GM12878 (cell line): ENCODE measurements around the gene DIAPH1. TPM values are rescaled to one million over a fixed set of nuclear protein-coding genes. Genes with fewer than 3 reads are reported as not detected.

Source experiments
- BRCA1 ChIP-seq: IDR thresholded peaks from 2 replicates; pipeline ENCODE4 v1.6.1; 2011; ENCODE audit warnings: low read depth, low read length, improper control_type of control experiment
- CREB1 ChIP-seq: IDR thresholded peaks from 2 replicates; pipeline ENCODE4 v1.6.1; 2012; ENCODE audit warnings: low read depth, mild to moderate bottlenecking, inconsistent platforms
- ESRRA ChIP-seq: IDR thresholded peaks from 2 replicates; pipeline ENCODE4 v1.6.1; 2012; ENCODE audit warnings: mild to moderate bottlenecking, low read length, improper control_type of control experiment
- IKZF1 ChIP-seq: fragments of 450-650 bp; conservative IDR thresholded peaks from 2 replicates; pipeline ENCODE4 v1.6.1; 2017; ENCODE audit warnings: antibody characterized with exemption, mild to moderate bottlenecking
- IRF4 ChIP-seq: IDR thresholded peaks from 2 replicates; pipeline ENCODE4 v1.6.1; 2011; ENCODE audit warnings: low read depth, low read length
- MEF2A ChIP-seq: IDR thresholded peaks from 2 replicates; pipeline ENCODE4 v1.6.1; 2011; ENCODE audit warnings: low read depth, mild to moderate bottlenecking, low read length, moderate library complexity; ENCODE audit not compliant: insufficient read depth
- MEF2B ChIP-seq: fragments of 450-650 bp; IDR thresholded peaks from 2 replicates; pipeline ENCODE4 v1.6.1; 2018; ENCODE audit warnings: mild to moderate bottlenecking, moderate library complexity; ENCODE audit not compliant: partially characterized antibody, poor library complexity, severe bottlenecking
- MXI1 ChIP-seq: fragments of 150-350 bp; IDR thresholded peaks from 2 replicates; pipeline ENCODE4 v1.6.1; 2011; ENCODE audit warnings: low read depth, mild to moderate bottlenecking, inconsistent platforms, low read length, improper control_type of control experiment
- PML ChIP-seq: IDR thresholded peaks from 2 replicates; pipeline ENCODE4 v1.6.1; 2012; ENCODE audit warnings: low read length, inconsistent platforms
- POLR2AphosphoS2 ChIP-seq: IDR thresholded peaks from 2 replicates; pipeline ENCODE4 v1.6.1; 2011; ENCODE audit warnings: low read depth, mild to moderate bottlenecking, low read length, improper control_type of control experiment, moderate library complexity
- POLR2AphosphoS5 ChIP-seq: IDR thresholded peaks from 2 replicates; pipeline ENCODE4 v1.6.1; 2011; ENCODE audit warnings: mild to moderate bottlenecking, low read length, inconsistent platforms
- SIN3A ChIP-seq: IDR thresholded peaks from 2 replicates; pipeline ENCODE4 v1.6.1; 2012; ENCODE audit warnings: low read depth, low read length, improper control_type of control experiment
- SMARCA5 ChIP-seq: fragments of 450-650 bp; IDR thresholded peaks from 2 replicates; pipeline ENCODE4 v1.6.1; 2017; ENCODE audit warnings: mild to moderate bottlenecking
- SMC3 ChIP-seq: IDR thresholded peaks from 2 replicates; pipeline ENCODE4 v1.6.1; 2011; ENCODE audit warnings: low read length, improper control_type of control experiment, borderline replicate concordance
- SRF ChIP-seq, 2 experiments: IDR thresholded peaks; 2 replicates each; pipeline ENCODE4 v1.6.1; 2011; ENCODE audit warnings: low read depth in 2 of 2, low read length in 2 of 2, mild to moderate bottlenecking in 1 of 2, moderate library complexity in 1 of 2
- SUZ12 ChIP-seq: fragments of 200-600 bp; sonication (generic); IDR thresholded peaks from one replicate; pipeline ENCODE4 v1.6.1; 2018; ENCODE audit warnings: antibody characterized with exemption, mild to moderate bottlenecking; ENCODE audit not compliant: unreplicated experiment
- TAF1 ChIP-seq: IDR thresholded peaks from 2 replicates; pipeline ENCODE4 v1.6.1; 2011; ENCODE audit warnings: mild to moderate bottlenecking, low read depth, low read length, borderline replicate concordance
- ZNF384 ChIP-seq: IDR thresholded peaks from 2 replicates; pipeline ENCODE4 v1.6.1; 2012; ENCODE audit warnings: low read depth, mild to moderate bottlenecking, low read length, improper control_type of control experiment, borderline replicate concordance
- ZZZ3 ChIP-seq: IDR thresholded peaks from 2 replicates; pipeline ENCODE4 v1.6.1; 2011; ENCODE audit warnings: low read depth; ENCODE audit not compliant: control insufficient read depth, insufficient read length
- polyA plus RNA-seq, 11 experiments: library from polyadenylated mRNA; depleted of rRNA in 4 of 11; unstranded in 6 of 11; stranded (reverse) in 5 of 11; fragments of >200 nt; fragmentation: Nextera tagmentation in 4 of 11; fragmentation: Illumina TruSeq in 1 of 11; extraction: Ambion mirVana in 4 of 11; extraction: Trizol in 1 of 11; gene quantifications; 1 replicate in 1 of 11; 2 replicates in 10 of 11; pipeline versions ENCODE4 v1.2.1 to v1.2.3, GENCODE V29; 2011 to 2016; ENCODE audit warnings: inconsistent platforms in 2 of 11, missing spikeins in 2 of 11, low read depth in 1 of 11
- total RNA-seq, 4 experiments: library from RNA; depleted of rRNA in 3 of 4; stranded (reverse); fragments of >200 nt in 3 of 4; fragmentation: Illumina TruSeq in 1 of 4; extraction: Trizol in 1 of 4; gene quantifications; 2 replicates each; pipeline versions ENCODE4 v1.2.1 to v1.2.3, GENCODE V29; 2013 to 2021
- TF ChIP-seq, protein P1 (sequence below): IDR thresholded peaks from 2 replicates; pipeline ENCODE4 v1.6.1; 2011; ENCODE audit warnings: borderline replicate concordance, low read depth, mild to moderate bottlenecking, moderate library complexity, low read length; ENCODE audit not compliant: insufficient read depth, poor library complexity, severe bottlenecking
- TF ChIP-seq, protein P2 (sequence below): IDR thresholded peaks from 2 replicates; pipeline ENCODE4 v1.6.1; 2011; ENCODE audit warnings: low read depth, low read length, improper control_type of control experiment, borderline replicate concordance
- TF ChIP-seq, protein P3 (sequence below): IDR thresholded peaks from 2 replicates; pipeline ENCODE4 v1.6.1; 2012; ENCODE audit warnings: low read depth, low read length, improper control_type of control experiment
- TF ChIP-seq, protein P4 (sequence below): IDR thresholded peaks from 2 replicates; pipeline ENCODE4 v1.6.1; 2011; ENCODE audit warnings: borderline replicate concordance, low read depth, mild to moderate bottlenecking, moderate library complexity, mixed read lengths, low read length; ENCODE audit not compliant: insufficient read depth; ENCODE audit errors: extremely low read length

DIAPH1 gene
- total and polyA plus RNA-seq, 10 of the 15 experiments (the other 5 are each of a cell fraction or from before 2014, with no cell fraction given) = 37.8 to 168 (median 59.0) TPM

- TF ChIP-seq, protein P1, sequence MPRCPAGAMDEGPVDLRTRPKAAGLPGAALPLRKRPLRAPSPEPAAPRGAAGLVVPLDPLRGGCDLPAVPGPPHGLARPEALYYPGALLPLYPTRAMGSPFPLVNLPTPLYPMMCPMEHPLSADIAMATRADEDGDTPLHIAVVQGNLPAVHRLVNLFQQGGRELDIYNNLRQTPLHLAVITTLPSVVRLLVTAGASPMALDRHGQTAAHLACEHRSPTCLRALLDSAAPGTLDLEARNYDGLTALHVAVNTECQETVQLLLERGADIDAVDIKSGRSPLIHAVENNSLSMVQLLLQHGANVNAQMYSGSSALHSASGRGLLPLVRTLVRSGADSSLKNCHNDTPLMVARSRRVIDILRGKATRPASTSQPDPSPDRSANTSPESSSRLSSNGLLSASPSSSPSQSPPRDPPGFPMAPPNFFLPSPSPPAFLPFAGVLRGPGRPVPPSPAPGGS = no peak
- TF ChIP-seq POLR2AphosphoS2 = no peak
- no peak for TF ChIP-seq BRCA1
- TF ChIP-seq SMARCA5 = peak; percentile 91
- no peak for TF ChIP-seq ESRRA
- no peak for TF ChIP-seq PML
- no peak for TF ChIP-seq SIN3A
- TF ChIP-seq SUZ12 = no peak
- TF ChIP-seq, protein P2, sequence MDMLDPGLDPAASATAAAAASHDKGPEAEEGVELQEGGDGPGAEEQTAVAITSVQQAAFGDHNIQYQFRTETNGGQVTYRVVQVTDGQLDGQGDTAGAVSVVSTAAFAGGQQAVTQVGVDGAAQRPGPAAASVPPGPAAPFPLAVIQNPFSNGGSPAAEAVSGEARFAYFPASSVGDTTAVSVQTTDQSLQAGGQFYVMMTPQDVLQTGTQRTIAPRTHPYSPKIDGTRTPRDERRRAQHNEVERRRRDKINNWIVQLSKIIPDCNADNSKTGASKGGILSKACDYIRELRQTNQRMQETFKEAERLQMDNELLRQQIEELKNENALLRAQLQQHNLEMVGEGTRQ = no peak
- TF ChIP-seq, protein P3, sequence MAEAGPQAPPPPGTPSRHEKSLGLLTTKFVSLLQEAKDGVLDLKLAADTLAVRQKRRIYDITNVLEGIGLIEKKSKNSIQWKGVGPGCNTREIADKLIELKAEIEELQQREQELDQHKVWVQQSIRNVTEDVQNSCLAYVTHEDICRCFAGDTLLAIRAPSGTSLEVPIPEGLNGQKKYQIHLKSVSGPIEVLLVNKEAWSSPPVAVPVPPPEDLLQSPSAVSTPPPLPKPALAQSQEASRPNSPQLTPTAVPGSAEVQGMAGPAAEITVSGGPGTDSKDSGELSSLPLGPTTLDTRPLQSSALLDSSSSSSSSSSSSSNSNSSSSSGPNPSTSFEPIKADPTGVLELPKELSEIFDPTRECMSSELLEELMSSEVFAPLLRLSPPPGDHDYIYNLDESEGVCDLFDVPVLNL = no peak
- no peak for TF ChIP-seq TAF1
- TF ChIP-seq ZZZ3 = no peak
- TF ChIP-seq CREB1 = no peak
- no peak for TF ChIP-seq POLR2AphosphoS5
- TF ChIP-seq ZNF384 = no peak
- peak; percentile 98 for TF ChIP-seq SMC3
- peak; percentile 92 for TF ChIP-seq MEF2B
- TF ChIP-seq SRF (IDR thresholded peaks at IDR 0.05; ENCODE audit: low read depth in 2 of 2, low read length in 2 of 2) = no peak
- peak; percentile 87 for TF ChIP-seq IKZF1
- TF ChIP-seq MEF2A = 0 out of 2 replicates have a peak, but pooled peaks have one; percentile 34
- TF ChIP-seq IRF4 = peak; percentile 65
- TF ChIP-seq, protein P4, sequence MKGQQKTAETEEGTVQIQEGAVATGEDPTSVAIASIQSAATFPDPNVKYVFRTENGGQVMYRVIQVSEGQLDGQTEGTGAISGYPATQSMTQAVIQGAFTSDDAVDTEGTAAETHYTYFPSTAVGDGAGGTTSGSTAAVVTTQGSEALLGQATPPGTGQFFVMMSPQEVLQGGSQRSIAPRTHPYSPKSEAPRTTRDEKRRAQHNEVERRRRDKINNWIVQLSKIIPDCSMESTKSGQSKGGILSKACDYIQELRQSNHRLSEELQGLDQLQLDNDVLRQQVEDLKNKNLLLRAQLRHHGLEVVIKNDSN = no peak
- TF ChIP-seq MXI1 = no peak
These were observed 93.9 kb downstream of the DIAPH1 start (continued) for GRCh38 chr5:141524604-141525597.
